GM18505 (cell line): Measurements from ENCODE around the gene PTPA.

Experiments used
- ATAC-seq: cut with Tn5 transposase; IDR thresholded peaks from one replicate; pipeline ENCODE4 v1.9.1; 2021; ENCODE audit not compliant: unreplicated experiment
- POLR2A ChIP-seq: IDR thresholded peaks from 4 replicates; pipeline ENCODE4 v1.6.1; 2011; ENCODE audit warnings: borderline replicate concordance; ENCODE audit not compliant: insufficient read depth, insufficient read length; ENCODE audit errors: extremely low read depth

Gene PTPA

GRCh38 chr9:129173296-129174101 is 62.3 kb downstream of the PTPA start:
- no peak for TF ChIP-seq POLR2A
- no peak for ATAC-seq

DNA sequence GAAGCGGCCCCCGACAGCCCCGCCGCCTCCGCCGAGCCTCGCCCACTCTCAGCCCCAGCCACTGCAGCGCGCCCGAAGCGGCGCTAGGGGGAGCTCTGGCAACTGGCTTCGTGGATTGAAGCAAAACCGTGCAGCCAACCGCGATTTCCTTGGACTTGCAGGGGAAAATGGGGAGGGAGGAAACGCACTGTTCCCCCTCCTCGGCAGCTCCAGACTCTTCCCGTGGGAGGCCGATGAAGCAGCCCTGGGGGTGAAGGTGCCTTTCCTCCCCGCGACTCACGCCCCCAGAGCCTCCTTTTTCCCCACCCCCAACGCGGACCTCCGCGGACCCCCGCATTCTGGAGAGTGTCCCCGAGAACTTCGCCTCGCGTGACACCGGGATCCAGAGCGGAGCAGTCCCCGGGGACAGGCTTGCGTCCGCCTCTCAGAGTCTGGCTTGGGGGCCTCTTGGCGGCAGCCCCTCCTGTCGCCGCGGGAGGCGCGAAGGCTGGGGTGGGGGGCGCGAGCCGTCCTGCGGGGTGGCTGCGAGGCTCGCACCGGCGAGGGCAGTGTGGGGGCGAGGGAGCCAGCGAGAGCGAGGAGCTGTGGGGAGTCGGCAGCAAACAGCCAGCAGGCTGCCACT is 63.0 kb downstream of the PTPA start:
- no peak for ATAC-seq
- TF ChIP-seq POLR2A, result no peak

- ATAC-seq, result no peak
- no peak for TF ChIP-seq POLR2A
Measured at GRCh38 chr9:129174724-129175514, 63.7 kb downstream of the PTPA start.

GRCh38 chr9:129175515-129175824 is 64.3 kb downstream of the PTPA start:
- ATAC-seq, result no peak
- TF ChIP-seq POLR2A, result no peak

DNA sequence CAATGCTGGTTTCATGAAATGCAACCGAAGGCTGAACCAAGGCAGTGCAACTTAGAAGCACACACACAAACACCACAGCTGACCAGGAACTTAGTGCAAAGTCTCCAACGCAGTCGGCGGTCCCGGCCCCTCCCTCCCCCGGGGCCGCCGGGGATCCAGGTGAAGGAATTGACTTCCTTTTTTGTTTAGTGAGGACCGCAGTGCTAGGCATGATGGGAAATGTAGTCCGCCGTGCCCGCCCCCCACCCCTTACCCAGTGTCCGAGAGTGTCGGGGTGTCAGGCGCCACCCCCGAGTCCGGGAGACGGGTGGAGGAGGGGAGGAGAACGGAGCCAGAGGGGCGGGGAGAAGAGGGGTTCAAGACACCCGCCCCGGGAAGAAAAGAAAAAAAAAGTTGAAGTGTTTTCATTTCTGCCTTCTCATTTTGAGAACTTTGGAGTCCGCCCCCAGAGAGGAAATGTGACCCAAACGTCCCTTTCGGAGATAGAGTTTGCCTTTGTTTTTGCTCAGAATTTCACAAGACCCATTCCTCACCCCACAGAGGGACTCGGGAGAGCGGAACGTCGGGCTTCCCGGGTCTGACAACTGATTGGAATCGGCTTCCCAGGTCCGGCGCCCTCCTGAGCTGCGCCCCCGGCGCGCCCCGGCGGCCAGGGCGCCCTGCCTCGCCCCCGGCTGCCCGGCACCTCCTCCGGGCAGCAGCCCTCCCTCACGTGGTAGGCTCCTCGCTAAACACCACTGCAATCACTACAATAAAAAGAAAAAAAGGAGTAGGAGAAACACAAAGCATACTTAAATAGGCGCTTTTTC is 64.8 kb downstream of the PTPA start:
- peak; percentile 14 for ATAC-seq
- TF ChIP-seq POLR2A, result peak; percentile 62

GRCh38 chr9:129176701-129177442 is 65.7 kb downstream of the PTPA start:
- TF ChIP-seq POLR2A, result no peak
- ATAC-seq, result no peak

DNA sequence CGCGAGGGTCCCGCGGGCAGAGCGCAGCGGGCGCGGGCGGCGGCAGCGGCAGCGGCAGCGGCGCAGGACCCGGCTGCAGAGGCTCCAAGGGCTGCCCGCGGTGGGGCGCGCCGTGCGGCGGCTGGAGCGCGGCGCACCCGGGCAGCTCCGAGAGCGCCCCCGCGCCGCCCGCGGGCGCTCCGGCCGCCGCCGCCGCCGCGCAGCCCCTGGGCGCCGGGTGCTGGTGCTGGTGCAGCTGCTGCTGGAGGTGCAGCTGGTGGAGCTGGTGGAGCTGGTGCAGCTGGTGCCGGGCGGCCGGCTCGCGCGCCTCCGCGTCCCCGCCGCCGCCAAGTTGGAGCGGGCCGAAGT is 66.2 kb downstream of the PTPA start:
- TF ChIP-seq POLR2A, result no peak
- peak; percentile 16 for ATAC-seq

DNA sequence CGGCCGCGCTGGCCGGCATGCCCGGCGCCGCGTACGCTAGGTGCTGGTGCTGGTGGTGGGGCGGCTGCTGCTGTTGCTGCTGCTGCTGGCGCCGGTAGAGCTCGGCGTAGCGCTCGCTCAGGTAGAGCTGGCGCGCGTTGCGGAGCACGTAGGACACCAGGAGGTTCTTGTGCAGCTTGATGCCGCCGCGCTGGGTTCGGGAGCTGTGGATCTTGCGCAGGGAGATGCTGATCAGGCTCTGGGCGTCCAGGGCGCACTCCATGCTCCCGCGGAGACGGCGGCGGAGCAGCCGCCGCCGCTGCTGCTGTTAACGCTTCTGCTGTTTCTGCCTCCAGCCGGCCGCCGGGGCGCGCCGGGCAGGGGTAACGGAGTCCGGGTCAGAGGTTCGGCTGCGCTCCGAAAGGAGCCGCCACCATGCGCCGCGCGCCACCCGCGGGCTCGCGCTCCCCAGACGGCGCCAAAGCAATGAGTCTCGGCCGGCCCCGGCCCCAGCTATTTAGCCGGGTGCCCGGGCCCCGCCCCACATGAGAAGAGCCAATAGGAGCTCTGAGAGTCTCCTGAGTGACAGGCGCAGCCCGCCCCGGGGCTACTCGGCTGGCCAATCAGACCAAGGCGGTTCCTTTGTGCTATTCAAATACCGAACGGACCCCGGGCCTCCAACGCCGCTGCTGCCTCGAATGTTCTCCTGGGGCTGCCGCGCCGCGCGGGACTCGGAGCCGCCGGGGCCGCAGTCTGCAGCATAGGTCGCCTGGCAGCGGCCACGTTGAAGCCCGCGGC is 66.8 kb downstream of the PTPA start, which contains the start of gene IER5L:
TSS of gene IER5L (minus strand) at position 471 of the 777 bp plus-strand sequence. CDS start at position 262, 209 bp downstream.
- peak; percentile 62 for ATAC-seq
- TF ChIP-seq POLR2A, result peak; percentile 97

- no peak for ATAC-seq
Measured at GRCh38 chr9:129178568-129179382, 67.6 kb downstream of the PTPA start.

GRCh38 chr9:129181246-129181645 is 70.0 kb downstream of the PTPA start:
- no peak for ATAC-seq

More at GRCh38 chr9:129178568-129179382, 67.6 kb downstream of the PTPA start:
- no peak for TF ChIP-seq POLR2A

DNA sequence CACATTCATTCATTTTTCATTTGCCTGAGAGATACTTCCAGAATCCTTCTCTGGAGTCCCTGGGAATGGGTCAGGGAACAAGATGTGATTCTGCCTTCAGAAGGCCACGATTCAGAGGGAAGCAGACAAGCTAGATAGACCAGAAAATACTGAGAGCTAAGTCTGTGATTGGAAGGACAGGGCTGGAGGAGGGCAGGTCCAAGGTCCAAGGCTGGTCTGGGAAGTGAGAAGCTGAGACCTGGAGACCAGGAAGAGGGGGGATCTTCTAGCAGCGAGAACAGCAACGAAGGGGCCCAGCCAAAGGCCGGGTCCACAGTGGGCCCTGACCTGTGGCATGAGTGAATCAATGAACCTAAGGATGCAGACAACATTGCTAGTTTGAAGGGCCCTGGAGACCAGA is 70.9 kb downstream of the PTPA start:
- no peak for ATAC-seq
- TF ChIP-seq POLR2A, result no peak

More at GRCh38 chr9:129181246-129181645, 70.0 kb downstream of the PTPA start:
- TF ChIP-seq POLR2A, result no peak
